Endothelial cell of umbilical vein (primary cell): ENCODE measurements around the gene PRAC2. TPM values are rescaled to one million over a fixed set of nuclear protein-coding genes. Genes with fewer than 3 reads are reported as not detected.

Experiments
- BruUV-seq: library from RNA; stranded (reverse); fragments of 400-500 nt; replicated peaks from 2 replicates; lab custom pipeline; 2021; lab: Mats Ljungman, UMichigan
- CTCF ChIA-PET: fragments of 300-600, 350-600 bp; sonication (Branson Sonifier 250); formaldehyde crosslinking; loops from one replicate; lab custom pipeline; 2021; ENCODE audit warnings: antibody characterized with exemption, inconsistent platforms; lab: Charles Lee
- POLR2A ChIA-PET: fragments of 300-600, 350-600 bp; sonication (Branson Sonifier 250); formaldehyde crosslinking; loops from one replicate; lab custom pipeline; 2021; ENCODE audit warnings: antibody characterized with exemption, inconsistent platforms; lab: Charles Lee
- DNase-seq: peaks from one replicate; pipeline ENCODE4 v3.0.0-alpha.2; 2011; ENCODE audit warnings: low read depth, low spot score
- FAIRE-seq: peaks from 2 replicates; lab custom pipeline; 2011; peaks lifted over from hg19 to GRCh38; lab: Jason Lieb, UNC
- H2AFZ ChIP-seq: 2 replicates; pipeline ENCODE4 v1.6.0; 2012; ENCODE audit warnings: low read depth, low read length, control low read depth, inconsistent platforms
- H3K27ac ChIP-seq: 2 replicates; pipeline ENCODE4 v1.5.1; 2011; ENCODE audit warnings: low read depth, mild to moderate bottlenecking, control low read depth, low read length, moderate library complexity; ENCODE audit not compliant: insufficient read depth
- H3K27me3 ChIP-seq, 2 experiments: 2 replicates each; pipeline versions ENCODE4 v1.6.0 to v1.6.1; 2011; ENCODE audit warnings: low read length in 2 of 2, mixed read lengths in 1 of 2; ENCODE audit not compliant: control insufficient read depth in 2 of 2, insufficient read depth in 2 of 2
- H3K36me3 ChIP-seq, 2 experiments: 2 replicates in 1 of 2; 3 replicates in 1 of 2; pipeline ENCODE4 v1.5.1; 2011; ENCODE audit warnings: low read length in 2 of 2, mild to moderate bottlenecking in 1 of 2, moderate library complexity in 1 of 2; ENCODE audit not compliant: control insufficient read depth in 2 of 2, insufficient read depth in 2 of 2; ENCODE audit errors: extremely low read depth in 1 of 2
- H3K4me1 ChIP-seq: 3 replicates; pipeline ENCODE4 v1.5.1; 2011; ENCODE audit warnings: mild to moderate bottlenecking, low read length; ENCODE audit not compliant: control insufficient read depth, insufficient read depth; ENCODE audit errors: extremely low read depth
- H3K4me2 ChIP-seq: 2 replicates; pipeline ENCODE4 v1.6.1; 2011; ENCODE audit warnings: low read length, control low read depth, mixed read lengths; ENCODE audit not compliant: insufficient read depth
- H3K4me3 ChIP-seq, 3 experiments: fragments of 200-600 bp in 1 of 3; sonication (generic), shearing (Covaris generic) in 1 of 3; replicated peaks in 1 of 3; 2 replicates each; pipeline ENCODE4 v1.5.1; 2011 to 2016; ENCODE audit warnings: control low read depth in 3 of 3, low read length in 3 of 3, mild to moderate bottlenecking in 2 of 3, inconsistent platforms in 1 of 3, low read depth in 1 of 3, moderate library complexity in 1 of 3; ENCODE audit not compliant: insufficient read depth in 1 of 3
- H3K79me2 ChIP-seq: 2 replicates; pipeline ENCODE4 v1.6.0; 2012; ENCODE audit warnings: low read length, inconsistent platforms; ENCODE audit not compliant: control insufficient read depth, insufficient read depth
- H3K9ac ChIP-seq: replicated peaks from 2 replicates; pipeline ENCODE3; 2011; ENCODE audit warnings: low read length, control low read depth; ENCODE audit not compliant: insufficient read depth; ENCODE audit errors: extremely low read depth
- H3K9me1 ChIP-seq: replicated peaks from 3 replicates; pipeline ENCODE4 v1.6.0; 2011; ENCODE audit warnings: mild to moderate bottlenecking, low read length; ENCODE audit not compliant: control insufficient read depth, insufficient read depth; ENCODE audit errors: extremely low read depth
- H3K9me3 ChIP-seq: replicated peaks from 2 replicates; pipeline ENCODE4 v1.5.1; 2012; ENCODE audit warnings: low read length, inconsistent platforms; ENCODE audit not compliant: control insufficient read depth, insufficient read depth
- H4K20me1 ChIP-seq: replicated peaks from 2 replicates; pipeline ENCODE3; 2011; ENCODE audit warnings: mild to moderate bottlenecking, low read length; ENCODE audit not compliant: control insufficient read depth, insufficient read depth; ENCODE audit errors: extremely low read depth
- CTCF ChIP-seq, 2 donors: IDR thresholded peaks; 1 replicate in 1 of 2; 2 replicates in 1 of 2; pipeline ENCODE4 v1.5.1; 2011; ENCODE audit warnings: low read length in 2 of 2, mild to moderate bottlenecking in 2 of 2, moderate library complexity in 2 of 2, control low read depth in 1 of 2, inconsistent platforms in 1 of 2, low read depth in 1 of 2; ENCODE audit not compliant: insufficient read depth in 1 of 2; ENCODE audit errors: extremely low read depth in 1 of 2
- EZH2 ChIP-seq: IDR thresholded peaks from 2 replicates; pipeline ENCODE4 v1.6.1; 2012; ENCODE audit warnings: borderline replicate concordance, low read depth, mild to moderate bottlenecking, moderate library complexity, low read length, inconsistent platforms; ENCODE audit not compliant: severe bottlenecking
- FOS ChIP-seq: IDR thresholded peaks from 2 replicates; pipeline ENCODE4 v1.6.1; 2011; ENCODE audit warnings: mild to moderate bottlenecking, low read length, moderate library complexity, borderline replicate concordance; ENCODE audit not compliant: insufficient read depth
- GATA2 ChIP-seq: IDR thresholded peaks from 2 replicates; pipeline ENCODE4 v1.7.0; 2011; ENCODE audit warnings: low read depth, mild to moderate bottlenecking, moderate library complexity, mixed read lengths, low read length; ENCODE audit not compliant: insufficient read length, insufficient read depth
- JUN ChIP-seq: IDR thresholded peaks from 2 replicates; pipeline ENCODE4 v1.6.1; 2011; ENCODE audit warnings: borderline replicate concordance, low read depth; ENCODE audit not compliant: insufficient read length, insufficient read depth
- MAX ChIP-seq: IDR thresholded peaks from 2 replicates; pipeline ENCODE4 v1.6.1; 2011; ENCODE audit not compliant: insufficient read depth, insufficient read length
- MYC ChIP-seq: IDR thresholded peaks from one replicate; pipeline ENCODE4 v1.6.1; 2011; ENCODE audit warnings: mild to moderate bottlenecking, low read depth, low read length
- POLR2A ChIP-seq: IDR thresholded peaks from 2 replicates; pipeline ENCODE4 v1.6.1; 2012; ENCODE audit warnings: low read depth, mild to moderate bottlenecking, control low read depth, low read length
- POLR2AphosphoS5 ChIP-seq: IDR thresholded peaks from 2 replicates; pipeline ENCODE4 v1.6.1; 2012; ENCODE audit warnings: low read depth, mild to moderate bottlenecking, control low read depth, low read length, moderate library complexity; ENCODE audit not compliant: insufficient read depth
- dilution Hi-C: fragments of 300-500 bp; cut with MboI; formaldehyde crosslinking; loops from one replicate; pipeline ENCODE4 v1.15.0; 2019; ENCODE audit warnings: low sequenced_read_pairs; ENCODE audit not compliant: extremely low pct_ligation_motif_present
- intact Hi-C: fragments of 100-400 bp; cut with micrococcal nuclease; formaldehyde crosslinking; loops from one replicate; pipeline ENCODE4 v1.10.0; 2022
- polyA plus RNA-seq, 4 experiments: library from polyadenylated mRNA; depleted of rRNA in 3 of 4; stranded (reverse) in 3 of 4; unstranded in 1 of 4; fragments of >200 nt; gene quantifications; 2 replicates each; pipeline versions ENCODE4 v1.2.1 to v1.2.3, GENCODE V29; 2011 to 2012; ENCODE audit warnings: missing spikeins in 1 of 4
- total RNA-seq: library from RNA; stranded (reverse); gene quantifications from 2 replicates; pipeline ENCODE4 v1.2.3, GENCODE V29; 2021

The PRAC2 gene
- total and polyA plus RNA-seq, 2 donors (not counting 3 experiments of a cell fraction or from before 2014, with no cell fraction given), result not detected

- Histone ChIP-seq H4K20me1 (no peaks in the 10 kb centered on the region), H3K4me1 (peaks cover 5% of the 10 kb centered on the region), H2AFZ (no peak overlapping the region), H3K27me3 (peaks cover 93 to 98% of the 10 kb centered on the region in 2 experiments), H3K36me3 (no peaks in the 10 kb centered on the region), H3K79me2 (no peaks in the 10 kb centered on the region), H3K4me3 (no peak overlapping the region), H3K9ac (no peak overlapping the region), H3K27ac (no peak overlapping the region), H3K9me3 (no peaks in the 10 kb centered on the region), H3K9me1 (no peaks in the 10 kb centered on the region), H3K4me2 (no peak overlapping the region)
- dilution Hi-C loops, result no loop called here
- TF ChIP-seq MYC, result no peak
- TF ChIP-seq MAX, result no peak
- TF ChIP-seq POLR2A, result no peak
- no peak for TF ChIP-seq GATA2
- no peak for TF ChIP-seq POLR2AphosphoS5
- no peak for TF ChIP-seq CTCF (IDR thresholded peaks at IDR 0.05; ENCODE audit: extremely low read depth in 1 of 2, insufficient read depth in 1 of 2, low read depth in 1 of 2, low read length in 2 of 2)
- no peak for TF ChIP-seq FOS
- no peak for TF ChIP-seq EZH2
- no peak for TF ChIP-seq JUN
- intact Hi-C loops, result loop anchor here (2.0 kb wide), 1 partner anchor 46 kb away; no protein-coding TSS in a partner anchor
- BruUV-seq, result no TSS peak
- DNase-seq (no peak), FAIRE-seq (no peak)
- ChIA-PET CTCF (interaction anchor here (0.6 to 7.5 kb wide), 41 partner anchors 8 to 509 kb away, joined by 3 to 312 read pairs (median 6); partner anchors contain the start of gene TTLL6), POLR2A (no interaction called here)
Observed at GRCh38 chr17:48725004-48725287, 2.0 kb downstream of the PRAC2 start.
